Epithelial cell of esophagus (primary cell): ENCODE results near the gene FBXO48.
A peak's percentile ranks its signal among the peaks of the same experiment; 100 is the strongest.

ENCODE experiments used
- DNase-seq: peaks from one replicate; pipeline ENCODE4 v3.0.0; 2010; ENCODE audit warnings: low read depth
- H3K4me3 ChIP-seq: 2 replicates; pipeline ENCODE4 v1.5.1; 2011; ENCODE audit warnings: mild to moderate bottlenecking, low read length, control low read depth
- TF ChIP-seq, protein P1 (sequence below): IDR thresholded peaks from 2 replicates; pipeline ENCODE4 v1.5.1; 2011; ENCODE audit warnings: low read depth, mild to moderate bottlenecking, low read length, control low read depth, inconsistent platforms; ENCODE audit not compliant: insufficient read depth; ENCODE audit errors: missing control alignments

FBXO48 gene

DNA sequence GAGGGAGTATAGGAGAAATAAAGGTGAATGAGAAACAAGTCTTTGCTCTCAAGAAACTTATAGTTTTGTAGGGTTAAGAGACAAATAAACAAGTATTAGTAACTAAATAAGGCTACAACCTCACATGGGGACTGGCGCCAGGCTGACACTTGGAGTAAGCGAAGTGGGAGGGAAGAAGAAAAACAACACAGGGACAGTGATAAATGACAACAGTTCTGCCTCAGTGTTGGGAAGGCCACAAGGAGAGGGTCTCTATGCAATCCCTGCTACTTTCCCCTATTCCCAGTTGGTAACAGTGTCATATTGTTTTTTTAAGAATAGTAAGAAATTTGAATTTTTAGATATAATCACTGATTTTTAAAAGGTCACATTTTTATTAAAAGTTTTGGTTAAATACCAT is 4.3 kb upstream of the FBXO48 start:
- DNase-seq, result no peak
- no peak overlapping the region for H3K4me3 ChIP-seq
- TF ChIP-seq, protein P1, sequence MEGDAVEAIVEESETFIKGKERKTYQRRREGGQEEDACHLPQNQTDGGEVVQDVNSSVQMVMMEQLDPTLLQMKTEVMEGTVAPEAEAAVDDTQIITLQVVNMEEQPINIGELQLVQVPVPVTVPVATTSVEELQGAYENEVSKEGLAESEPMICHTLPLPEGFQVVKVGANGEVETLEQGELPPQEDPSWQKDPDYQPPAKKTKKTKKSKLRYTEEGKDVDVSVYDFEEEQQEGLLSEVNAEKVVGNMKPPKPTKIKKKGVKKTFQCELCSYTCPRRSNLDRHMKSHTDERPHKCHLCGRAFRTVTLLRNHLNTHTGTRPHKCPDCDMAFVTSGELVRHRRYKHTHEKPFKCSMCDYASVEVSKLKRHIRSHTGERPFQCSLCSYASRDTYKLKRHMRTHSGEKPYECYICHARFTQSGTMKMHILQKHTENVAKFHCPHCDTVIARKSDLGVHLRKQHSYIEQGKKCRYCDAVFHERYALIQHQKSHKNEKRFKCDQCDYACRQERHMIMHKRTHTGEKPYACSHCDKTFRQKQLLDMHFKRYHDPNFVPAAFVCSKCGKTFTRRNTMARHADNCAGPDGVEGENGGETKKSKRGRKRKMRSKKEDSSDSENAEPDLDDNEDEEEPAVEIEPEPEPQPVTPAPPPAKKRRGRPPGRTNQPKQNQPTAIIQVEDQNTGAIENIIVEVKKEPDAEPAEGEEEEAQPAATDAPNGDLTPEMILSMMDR, result no peak

DNA sequence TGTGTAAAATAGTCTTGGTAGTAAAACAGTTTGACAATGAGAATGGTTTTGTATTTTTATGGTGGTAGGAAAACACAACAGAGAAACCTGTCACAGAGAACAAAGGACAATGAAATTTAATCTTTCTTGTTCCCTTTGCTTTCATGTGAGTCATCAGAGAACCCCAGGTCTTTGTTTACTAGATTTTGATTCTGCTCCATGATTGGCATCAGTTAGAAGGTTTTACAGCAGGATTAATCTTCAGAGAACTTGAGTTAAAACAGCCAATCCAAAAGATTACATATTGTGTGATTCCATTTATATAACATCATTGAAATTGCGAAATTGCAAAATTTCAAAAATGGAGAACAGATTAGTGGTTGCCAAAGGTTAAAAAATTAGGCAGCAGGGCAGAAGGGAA is 2.8 kb upstream of the FBXO48 start:
- peak; percentile 32 for DNase-seq
- H3K4me3 ChIP-seq, result no peak overlapping the region
- TF ChIP-seq, protein P1, result no peak

DNA sequence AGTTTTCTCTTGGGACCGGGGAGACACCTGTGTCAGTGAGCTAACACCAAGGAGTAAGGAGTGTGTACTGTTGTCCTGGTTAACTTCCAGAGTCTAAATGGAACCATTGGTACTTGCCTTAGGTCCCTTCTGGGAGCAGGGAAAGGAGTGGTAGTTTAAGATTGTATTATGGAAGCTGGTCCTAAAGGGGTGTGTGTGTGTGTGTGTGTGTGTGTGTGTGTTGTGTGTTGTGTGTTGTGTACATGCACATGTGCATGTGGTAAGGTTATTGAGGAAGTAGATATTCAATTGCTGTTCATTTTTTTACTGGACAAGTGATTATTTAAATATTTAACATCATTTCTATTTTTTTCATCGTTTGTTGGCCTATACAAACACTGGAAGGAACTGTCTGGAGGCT is 1.7 kb upstream of the FBXO48 start:
- DNase-seq, result no peak
- H3K4me3 ChIP-seq, result peak overlapping the region; percentile 82
- TF ChIP-seq, protein P1, result no peak

DNA sequence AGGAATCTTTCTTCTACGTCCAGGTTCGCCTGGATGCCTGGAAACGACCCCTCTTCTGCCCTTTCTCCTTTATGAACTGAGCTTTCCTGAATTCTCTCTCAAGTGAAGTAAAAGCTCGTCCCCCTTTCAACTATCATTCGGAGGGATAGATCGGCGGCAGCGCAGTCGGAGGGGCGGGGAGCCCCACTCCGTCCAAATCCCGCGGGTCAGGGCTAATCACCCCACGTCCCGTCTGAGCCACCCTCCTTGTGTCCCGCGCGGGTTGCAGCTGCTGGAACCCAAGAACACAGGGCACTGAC is 367 bp downstream of the FBXO48 start:
- peak overlapping the region; percentile 82 for H3K4me3 ChIP-seq
- TF ChIP-seq, protein P1, result no peak
- DNase-seq, result no peak

DNA sequence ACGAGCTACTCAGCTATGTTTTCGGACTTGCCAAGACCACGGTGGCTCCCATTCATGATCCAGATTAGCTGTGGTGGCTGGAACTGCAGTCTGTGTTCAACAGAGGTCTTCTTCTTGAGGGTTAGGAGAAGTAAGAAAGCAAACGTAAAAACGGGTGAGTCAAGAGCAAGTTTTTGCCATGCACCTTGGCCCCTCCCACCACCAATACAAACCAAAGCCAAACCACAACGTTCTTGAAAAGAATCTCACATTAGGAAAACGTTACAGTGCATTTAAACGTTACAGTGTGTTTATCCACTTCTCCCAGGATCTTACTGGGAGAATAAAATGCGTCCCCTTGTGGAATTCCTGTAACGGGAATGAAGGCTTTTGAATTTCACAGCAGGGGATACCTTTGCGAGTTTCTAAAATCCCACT is 725 bp downstream of the FBXO48 start:
- peak; percentile 84 for DNase-seq
- peak overlapping the region; percentile 82 for H3K4me3 ChIP-seq
- TF ChIP-seq, protein P1, result no peak

DNA sequence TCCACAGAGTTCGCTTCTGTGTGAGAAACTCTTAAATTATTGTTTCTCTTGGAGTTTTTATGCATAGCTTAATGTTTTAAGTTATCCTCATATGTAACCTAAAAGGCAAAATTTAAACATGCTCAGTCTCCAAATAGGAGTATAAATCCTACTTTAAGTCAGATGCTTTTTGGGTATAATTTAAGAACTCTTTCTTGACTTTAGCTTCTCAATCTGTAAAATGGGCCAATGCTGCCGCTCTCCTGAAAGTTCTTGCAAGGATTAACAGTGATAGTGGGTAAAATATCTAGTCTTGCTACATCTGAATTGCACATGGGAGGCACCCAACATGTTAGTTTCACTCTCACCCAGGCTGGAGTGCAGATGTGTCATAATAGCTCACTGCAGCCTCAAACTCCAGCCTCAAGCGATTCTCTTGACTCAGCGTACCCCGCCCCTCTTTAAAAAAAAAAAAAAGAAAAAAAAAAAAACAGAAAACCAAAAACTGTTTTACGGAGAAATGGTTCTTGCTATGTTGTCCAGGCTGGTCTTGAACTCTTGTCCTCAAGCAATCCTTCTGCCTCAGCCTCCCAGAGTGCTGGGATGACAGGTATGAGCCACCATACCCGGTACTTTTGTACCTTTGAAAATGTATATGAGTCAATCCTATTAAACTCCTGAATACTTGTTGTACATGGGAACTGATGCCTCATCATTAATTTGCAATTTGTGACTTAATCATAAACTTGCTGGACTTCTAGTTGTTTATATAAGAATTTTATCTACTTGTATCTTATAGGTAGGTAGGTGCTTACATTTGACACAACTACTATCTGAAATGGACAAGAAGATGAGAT is 1.8 kb downstream of the FBXO48 start:
- TF ChIP-seq, protein P1, result no peak
- H3K4me3 ChIP-seq, result no peak overlapping the region
- DNase-seq, result peak; percentile 84

DNA sequence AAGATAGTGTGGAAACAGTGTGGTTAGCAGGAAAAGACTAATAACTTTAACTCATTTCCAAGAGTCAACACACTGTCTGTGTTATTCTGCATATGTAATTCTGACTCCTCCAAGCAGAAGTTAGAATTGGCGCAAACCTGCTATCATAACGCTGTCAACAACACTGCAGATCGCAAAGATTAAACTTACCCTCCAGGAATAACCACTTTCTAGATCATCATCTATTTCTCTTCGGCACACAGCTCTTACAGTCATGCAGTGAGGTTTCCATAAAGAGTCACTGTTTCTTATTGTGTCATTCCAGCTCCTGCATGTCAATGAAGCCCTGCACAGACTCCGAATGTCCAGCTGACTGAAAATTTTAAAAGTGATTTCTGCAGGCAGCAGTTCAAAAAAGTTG is 2.4 kb downstream of the FBXO48 start:
- TF ChIP-seq, protein P1, result no peak
- DNase-seq, result no peak
- no peak overlapping the region for H3K4me3 ChIP-seq
